ENCODE results near the gene ARIH2. TPM values are rescaled to one million over a fixed set of nuclear protein-coding genes. Genes with fewer than 3 reads are reported as not detected.

The ARIH2 gene
- total RNA-seq, 2 experiments from 2014 or later = 96.1 to 99.1 TPM

- Mint-ChIP-seq H3K36me3 (ENCODE audit: low read depth) (peaks cover 47% of the 10 kb centered on the region), H3K27me3 (ENCODE audit: low read depth) (no peaks in the 10 kb centered on the region), H3K4me1 (ENCODE audit: low read depth) (peaks cover 57% of the 10 kb centered on the region), H3K27ac (peak overlapping the region; percentile 38), H3K4me3 (no peak overlapping the region), H3K9me3 (no peaks in the 10 kb centered on the region)
- DNase-seq = no peak
- intact Hi-C loops (cut with micrococcal nuclease) = loop anchor here (5.0 kb wide), 1 partner anchor 35 kb away; the partner anchor contains the start of gene SLC25A20
- CTCF ChIA-PET = interaction anchor here (1.0 to 2.2 kb wide), 2 partner anchors 20 to 193 kb away, joined by 4 to 5 read pairs; no protein-coding TSS in a partner anchor
These were observed 13.4 kb downstream of the ARIH2 start for GRCh38 chr3:48931944-48932580.

DNA sequence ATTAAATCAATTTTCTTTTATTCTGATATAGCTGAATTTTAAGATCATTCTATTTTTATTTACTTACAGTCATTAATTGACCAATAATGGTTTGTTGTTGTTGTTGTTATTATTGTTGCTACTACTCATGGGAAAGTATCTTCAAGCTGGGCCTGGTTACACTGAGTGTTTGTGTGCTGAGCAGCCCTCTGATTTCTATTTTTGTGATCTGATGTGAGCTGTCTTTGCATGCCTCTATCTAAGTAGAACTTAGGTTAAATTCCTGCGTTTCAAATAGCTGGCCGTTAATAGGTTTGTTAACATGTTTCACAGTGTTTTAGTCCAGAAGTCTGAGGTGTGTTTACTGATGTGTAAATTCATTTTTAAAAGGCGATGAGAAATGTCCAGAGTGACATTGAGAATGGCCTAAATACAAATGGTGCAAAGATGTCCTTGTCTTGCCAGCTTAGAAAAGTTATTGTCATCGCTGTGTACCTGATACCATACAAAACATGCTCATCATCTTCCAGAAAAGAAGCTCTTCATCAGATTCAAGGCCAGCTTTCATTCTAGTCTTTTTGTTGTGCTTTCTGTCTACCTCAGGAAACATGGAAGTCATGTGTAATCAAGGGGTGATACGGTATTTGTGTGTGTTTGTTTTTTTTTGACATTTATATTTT is 15.8 kb downstream of the ARIH2 start:
- intact Hi-C loops (cut with micrococcal nuclease) = loop anchor here (5.0 kb wide), 1 partner anchor 37 kb away; the partner anchor contains the start of gene SLC25A20
- Mint-ChIP-seq H3K9me3 (no peaks in the 10 kb centered on the region), H3K4me3 (no peak overlapping the region), H3K27ac (no peak overlapping the region), H3K36me3 (ENCODE audit: low read depth) (peaks cover 38% of the 10 kb centered on the region), H3K4me1 (ENCODE audit: low read depth) (peaks cover 45% of the 10 kb centered on the region), H3K27me3 (ENCODE audit: low read depth) (no peaks in the 10 kb centered on the region)
- CTCF ChIA-PET = interaction anchor here (0.7 to 1.1 kb wide), 3 partner anchors 9 to 194 kb away, joined by 3 to 4 read pairs (median 3); no protein-coding TSS in a partner anchor
- no peak for DNase-seq

DNA sequence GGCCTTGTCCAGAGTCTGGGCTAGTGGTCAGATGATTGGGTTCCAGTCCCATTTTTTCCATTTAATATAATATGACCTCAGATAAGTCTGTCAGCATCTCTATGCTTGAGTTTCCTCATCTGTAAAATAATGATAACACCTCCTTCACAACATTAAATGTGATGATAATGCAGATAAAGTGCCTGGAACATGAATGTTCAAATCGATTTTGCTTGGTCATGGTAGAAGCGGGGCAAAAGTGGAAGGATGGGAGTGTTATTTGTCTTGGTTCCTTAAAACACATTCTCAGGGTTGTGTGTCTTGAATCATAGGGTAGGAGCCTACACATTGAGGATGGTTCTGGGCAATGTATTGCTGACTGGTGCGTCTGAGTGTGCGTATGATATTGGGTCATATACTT is 16.9 kb downstream of the ARIH2 start:
- no peak for DNase-seq
- Mint-ChIP-seq H3K4me1 (ENCODE audit: low read depth) (peaks cover 37% of the 10 kb centered on the region), H3K36me3 (ENCODE audit: low read depth) (peaks cover 35% of the 10 kb centered on the region), H3K4me3 (no peak overlapping the region), H3K27ac (no peak overlapping the region), H3K9me3 (no peaks in the 10 kb centered on the region), H3K27me3 (ENCODE audit: low read depth) (no peaks in the 10 kb centered on the region)
- intact Hi-C loops (cut with micrococcal nuclease) = no loop called here
- CTCF ChIA-PET = no interaction called here

- no peaks in the 10 kb centered on the region for H3K27me3 Mint-ChIP-seq (ENCODE audit: low read depth)
- H3K9me3 Mint-ChIP-seq = no peaks in the 10 kb centered on the region
- intact Hi-C loops (cut with micrococcal nuclease) = no loop called here
- no peak for DNase-seq
- peak overlapping the region; percentile 19 for H3K27ac Mint-ChIP-seq
- CTCF ChIA-PET = interaction anchor here (0.7 kb wide), 1 partner anchor 163 kb away, joined by 3 read pairs; no protein-coding TSS in a partner anchor
- no peak overlapping the region for H3K4me3 Mint-ChIP-seq
- peaks cover 26% of the 10 kb centered on the region for H3K4me1 Mint-ChIP-seq (ENCODE audit: low read depth)
- peaks cover 28% of the 10 kb centered on the region for H3K36me3 Mint-ChIP-seq (ENCODE audit: low read depth)
These were observed 19.5 kb downstream of the ARIH2 start for GRCh38 chr3:48938156-48938555.

- no peaks in the 10 kb centered on the region for H3K27me3 Mint-ChIP-seq (ENCODE audit: low read depth)
- DNase-seq = no peak
- CTCF ChIA-PET = no interaction called here
- H3K4me1 Mint-ChIP-seq (ENCODE audit: low read depth) = peaks cover 27% of the 10 kb centered on the region
- intact Hi-C loops (cut with micrococcal nuclease) = no loop called here
- no peaks in the 10 kb centered on the region for H3K9me3 Mint-ChIP-seq
- H3K27ac Mint-ChIP-seq = no peak overlapping the region
- H3K4me3 Mint-ChIP-seq = no peak overlapping the region
- H3K36me3 Mint-ChIP-seq (ENCODE audit: low read depth) = peaks cover 28% of the 10 kb centered on the region
These were observed 20.0 kb downstream of the ARIH2 start for GRCh38 chr3:48938689-48939088.

- Mint-ChIP-seq H3K4me1 (ENCODE audit: low read depth) (peaks cover 32% of the 10 kb centered on the region), H3K9me3 (no peaks in the 10 kb centered on the region), H3K4me3 (no peak overlapping the region), H3K36me3 (ENCODE audit: low read depth) (peaks cover 10% of the 10 kb centered on the region), H3K27me3 (ENCODE audit: low read depth) (no peaks in the 10 kb centered on the region), H3K27ac (peak overlapping the region; percentile 58)
- intact Hi-C loops (cut with micrococcal nuclease) = no loop called here
- CTCF ChIA-PET = no interaction called here
- DNase-seq = no peak
These were observed 26.8 kb downstream of the ARIH2 start for GRCh38 chr3:48945432-48945831.

GRCh38 chr3:48945891-48946549 is 27.4 kb downstream of the ARIH2 start:
- no peaks in the 10 kb centered on the region for H3K27me3 Mint-ChIP-seq (ENCODE audit: low read depth)
- H3K9me3 Mint-ChIP-seq = no peaks in the 10 kb centered on the region
- CTCF ChIA-PET = no interaction called here
- no peak for DNase-seq
- H3K27ac Mint-ChIP-seq = peak overlapping the region; percentile 11
- H3K4me1 Mint-ChIP-seq (ENCODE audit: low read depth) = peaks cover 33% of the 10 kb centered on the region
- H3K36me3 Mint-ChIP-seq (ENCODE audit: low read depth) = peaks cover 10% of the 10 kb centered on the region
- intact Hi-C loops (cut with micrococcal nuclease) = no loop called here
- H3K4me3 Mint-ChIP-seq = no peak overlapping the region

DNA sequence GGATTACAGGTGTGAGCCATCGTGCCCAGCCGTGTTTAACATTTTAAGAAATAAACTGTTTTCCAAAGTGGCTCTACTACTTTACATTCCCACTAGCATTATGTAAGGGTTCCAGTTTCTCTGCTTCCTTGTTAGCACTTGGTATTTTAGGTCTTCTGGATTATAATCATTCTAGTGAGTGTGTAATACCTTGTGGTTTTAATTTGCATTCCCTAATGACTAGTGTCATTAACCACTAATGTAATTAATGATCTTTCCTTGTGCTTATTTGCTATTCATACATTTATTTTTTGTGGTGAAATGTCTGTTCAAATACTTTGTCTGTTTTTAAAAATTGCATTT is 30.7 kb downstream of the ARIH2 start:
- DNase-seq = no peak
- Mint-ChIP-seq H3K36me3 (ENCODE audit: low read depth) (peaks cover 11% of the 10 kb centered on the region), H3K4me1 (ENCODE audit: low read depth) (peaks cover 34% of the 10 kb centered on the region), H3K27me3 (ENCODE audit: low read depth) (no peaks in the 10 kb centered on the region), H3K4me3 (no peak overlapping the region), H3K9me3 (no peaks in the 10 kb centered on the region), H3K27ac (no peak overlapping the region)
- CTCF ChIA-PET = no interaction called here
- intact Hi-C loops (cut with micrococcal nuclease) = no loop called here

DNA sequence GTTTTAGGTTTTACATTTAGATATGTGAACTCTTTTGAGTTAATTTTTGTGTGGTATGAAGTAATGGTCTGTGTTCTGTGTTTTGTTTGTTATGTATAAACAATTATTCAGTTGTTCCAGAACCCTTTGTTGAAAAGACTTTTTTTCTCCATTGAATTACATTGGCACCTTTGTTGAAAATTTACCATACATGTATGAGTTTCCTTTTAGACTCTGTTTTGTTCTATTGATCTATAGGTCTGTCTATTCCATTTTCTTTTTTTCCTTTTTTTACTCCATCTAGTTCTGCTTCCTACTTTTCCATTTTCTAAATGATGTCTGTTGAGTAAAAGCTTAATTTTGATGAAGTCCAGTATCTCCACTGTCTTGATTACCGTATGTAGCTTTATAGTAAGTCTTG is 31.4 kb downstream of the ARIH2 start:
- intact Hi-C loops (cut with micrococcal nuclease) = loop anchor here (5.0 kb wide), 1 partner anchor 213 kb away; no protein-coding TSS in a partner anchor
- H3K36me3 Mint-ChIP-seq (ENCODE audit: low read depth) = peaks cover 11% of the 10 kb centered on the region
- no peak overlapping the region for H3K4me3 Mint-ChIP-seq
- no peaks in the 10 kb centered on the region for H3K27me3 Mint-ChIP-seq (ENCODE audit: low read depth)
- CTCF ChIA-PET = interaction anchor here (1.0 kb wide), 2 partner anchors 15 to 38 kb away, joined by 3 to 4 read pairs; no protein-coding TSS in a partner anchor
- no peaks in the 10 kb centered on the region for H3K9me3 Mint-ChIP-seq
- H3K27ac Mint-ChIP-seq = no peak overlapping the region
- no peak for DNase-seq
- peaks cover 27% of the 10 kb centered on the region for H3K4me1 Mint-ChIP-seq (ENCODE audit: low read depth)

GRCh38 chr3:48951764-48952163 is 33.1 kb downstream of the ARIH2 start:
- DNase-seq = no peak
- no peaks in the 10 kb centered on the region for H3K27me3 Mint-ChIP-seq (ENCODE audit: low read depth)
- no peak overlapping the region for H3K4me3 Mint-ChIP-seq
- H3K4me1 Mint-ChIP-seq (ENCODE audit: low read depth) = peaks cover 16% of the 10 kb centered on the region
- peaks cover 11% of the 10 kb centered on the region for H3K36me3 Mint-ChIP-seq (ENCODE audit: low read depth)
- CTCF ChIA-PET = interaction anchor here (0.9 to 1.5 kb wide), 7 partner anchors 15 to 216 kb away, joined by 3 to 5 read pairs (median 4); no protein-coding TSS in a partner anchor
- intact Hi-C loops (cut with micrococcal nuclease) = loop anchor here (5.0 kb wide), 1 partner anchor 214 kb away; no protein-coding TSS in a partner anchor
- no peak overlapping the region for H3K27ac Mint-ChIP-seq
- H3K9me3 Mint-ChIP-seq = no peaks in the 10 kb centered on the region

GRCh38 chr3:48952510-48953118 is 34.0 kb downstream of the ARIH2 start:
- intact Hi-C loops (cut with micrococcal nuclease) = loop anchor here (5.0 kb wide), 1 partner anchor 215 kb away; no protein-coding TSS in a partner anchor

More at GRCh38 chr3:48952510-48953118, 34.0 kb downstream of the ARIH2 start:
- Mint-ChIP-seq H3K4me1 (ENCODE audit: low read depth) (peaks cover 16% of the 10 kb centered on the region), H3K36me3 (ENCODE audit: low read depth) (peaks cover 15% of the 10 kb centered on the region), H3K9me3 (no peaks in the 10 kb centered on the region), H3K4me3 (no peak overlapping the region), H3K27me3 (ENCODE audit: low read depth) (no peaks in the 10 kb centered on the region), H3K27ac (no peak overlapping the region)
- CTCF ChIA-PET = interaction anchor here (0.7 to 1.5 kb wide), 7 partner anchors 20 to 217 kb away, joined by 3 to 5 read pairs (median 4); no protein-coding TSS in a partner anchor
- peak; percentile 75 for DNase-seq
